ENCODE measurements around the gene CHMP6. TPM values are rescaled to one million over a fixed set of nuclear protein-coding genes. Genes with fewer than 3 reads are reported as not detected.

CHMP6 gene
- total RNA-seq, 3 donors from 2014 or later (not counting 1 experiment from before 2014, with no cell fraction given), result 26.8 to 33.3 (median 33.0) TPM

GRCh38 chr17:80976701-80977100 lies 14.9 kb upstream of the CHMP6 start:
- WGBS (ENCODE audit: insufficient coverage), result 94% methylated on average over 2 of the region's 3 CpGs
- H3K27me3 ChIP-seq (ENCODE audit: control insufficient read depth, insufficient read depth, low read length), result peaks cover 4% of the 10 kb centered on the region
- peaks cover 0 to 12% of the 10 kb centered on the region in 2 donors for H3K4me1 Mint-ChIP-seq

GRCh38 chr17:80977172-80977571 lies 14.5 kb upstream of the CHMP6 start:
- TF ChIP-seq CTCF (IDR thresholded peaks at IDR 0.05), result no peak
- H3K9me3 Mint-ChIP-seq, result no peaks in the 10 kb centered on the region
- H3K27me3 Mint-ChIP-seq (ENCODE audit: low read depth in 2 of 2), result peaks cover 10 to 11% of the 10 kb centered on the region in 2 donors
- H3K4me1 Mint-ChIP-seq, result peaks cover 0 to 14% of the 10 kb centered on the region in 2 donors
- H3K4me3 Mint-ChIP-seq, result no peak overlapping the region
- no peak for DNase-seq
- peaks cover 4% of the 10 kb centered on the region for H3K4me1 ChIP-seq (ENCODE audit: control insufficient read depth, insufficient read depth, low read length)
- intact Hi-C loops (cut with micrococcal nuclease), result no loop called here
- peaks cover 4% of the 10 kb centered on the region for H3K27me3 ChIP-seq (ENCODE audit: control insufficient read depth, insufficient read depth, low read length)
- no peak overlapping the region for H3K27ac Mint-ChIP-seq
- H3K27ac ChIP-seq (ENCODE audit: low read length), result no peak overlapping the region
- no peaks in the 10 kb centered on the region for H3K9me3 ChIP-seq (ENCODE audit: control insufficient read depth, insufficient read depth, low read length)
- ATAC-seq, result no peak
- H3K4me3 ChIP-seq (ENCODE audit: low read length), result no peak overlapping the region
- WGBS (ENCODE audit: insufficient coverage), result 89% methylated on average over 4 of the region's 4 CpGs
- no peaks in the 10 kb centered on the region for H3K36me3 ChIP-seq (ENCODE audit: control insufficient read depth, insufficient read depth, low read length)
- H3K36me3 Mint-ChIP-seq, result no peaks in the 10 kb centered on the region

More at GRCh38 chr17:80976701-80977100, 14.9 kb upstream of the CHMP6 start:
- Mint-ChIP-seq H3K27ac (no peak overlapping the region), H3K4me3 (no peak overlapping the region), H3K27me3 (ENCODE audit: low read depth in 2 of 2) (peaks cover 9 to 10% of the 10 kb centered on the region in 2 donors), H3K9me3 (no peaks in the 10 kb centered on the region), H3K36me3 (no peaks in the 10 kb centered on the region)
- H3K9me3 ChIP-seq (ENCODE audit: control insufficient read depth, insufficient read depth, low read length), result no peaks in the 10 kb centered on the region
- ATAC-seq, result no peak
- H3K4me1 ChIP-seq (ENCODE audit: control insufficient read depth, insufficient read depth, low read length), result peaks cover 4% of the 10 kb centered on the region
- TF ChIP-seq CTCF (IDR thresholded peaks at IDR 0.05), result no peak
- no peak for DNase-seq
- no peak overlapping the region for H3K27ac ChIP-seq (ENCODE audit: low read length)
- H3K36me3 ChIP-seq (ENCODE audit: control insufficient read depth, insufficient read depth, low read length), result no peaks in the 10 kb centered on the region
- intact Hi-C loops (cut with micrococcal nuclease), result no loop called here
- no peak overlapping the region for H3K4me3 ChIP-seq (ENCODE audit: low read length)

GRCh38 chr17:80978499-80979497 lies 12.8 kb upstream of the CHMP6 start:
- 91% methylated on average over 31 of the region's 31 CpGs for WGBS (ENCODE audit: insufficient coverage)
- no peak for TF ChIP-seq CTCF (IDR thresholded peaks at IDR 0.05)
- Histone ChIP-seq H3K4me3 (ENCODE audit: low read length) (no peak overlapping the region), H3K27me3 (ENCODE audit: control insufficient read depth, insufficient read depth, low read length) (peaks cover 4% of the 10 kb centered on the region), H3K27ac (ENCODE audit: low read length) (no peak overlapping the region), H3K9me3 (ENCODE audit: control insufficient read depth, insufficient read depth, low read length) (no peaks in the 10 kb centered on the region), H3K4me1 (ENCODE audit: control insufficient read depth, insufficient read depth, low read length) (peaks cover 4% of the 10 kb centered on the region), H3K36me3 (ENCODE audit: control insufficient read depth, insufficient read depth, low read length) (no peaks in the 10 kb centered on the region)
- Mint-ChIP-seq H3K27ac (no peak overlapping the region), H3K4me1 (peaks cover 0 to 14% of the 10 kb centered on the region in 2 donors), H3K27me3 (ENCODE audit: low read depth in 2 of 2) (peaks cover 10 to 11% of the 10 kb centered on the region in 2 donors), H3K4me3 (no peak overlapping the region), H3K9me3 (no peaks in the 10 kb centered on the region), H3K36me3 (no peaks in the 10 kb centered on the region)
- no peak for DNase-seq
- intact Hi-C loops (cut with micrococcal nuclease), result no loop called here
- no peak for ATAC-seq
